Mucosa of descending colon (tissue), 3 donors: ENCODE data around the gene ARHGAP27. TPM values are rescaled to one million over a fixed set of nuclear protein-coding genes. Genes with fewer than 3 reads are reported as not detected.
"Not testable (repeated sequence)": the region's sequence is repeated elsewhere in the genome, so short reads cannot be mapped to it uniquely, and the experiment has no call there.

Experiments
- ATAC-seq: fragments of 200-7000 bp; cut with Tn5 transposase; one replicate; pipeline ENCODE4 v1.9.1; 2020; ENCODE audit warnings: mild to moderate bottlenecking, moderate library complexity
- DNase-seq, 3 donors: peaks; one replicate each; pipeline ENCODE4 v3.0.0-alpha.2; 2020
- H3K36me3 ChIP-seq: fragments of 200-600 bp; one replicate; pipeline ENCODE4 v1.8.0; 2021; ENCODE audit warnings: low read depth, mild to moderate bottlenecking
- H3K4me1 ChIP-seq: fragments of 200-600 bp; one replicate; pipeline ENCODE4 v1.8.0; 2021; ENCODE audit warnings: low read depth, mild to moderate bottlenecking
- H3K4me3 ChIP-seq: fragments of 200-600 bp; one replicate; pipeline ENCODE4 v1.8.0; 2021; ENCODE audit warnings: mild to moderate bottlenecking
- H3K9me3 ChIP-seq: fragments of 200-600 bp; one replicate; pipeline ENCODE4 v1.8.0; 2021; ENCODE audit warnings: mild to moderate bottlenecking
- CTCF ChIP-seq: fragments of 200-600 bp; IDR thresholded peaks from one replicate; pipeline ENCODE4 v1.8.0; 2022; ENCODE audit warnings: antibody characterized with exemption, mild to moderate bottlenecking
- intact Hi-C, 2 donors: fragments of 100-400 bp; cut with DNase I in 1 of 2; cut with micrococcal nuclease in 1 of 2; formaldehyde crosslinking; loops; one replicate each; pipeline versions ENCODE4 v1.11.0 to v1.11.1; 2022; cut with DNase I, micrococcal nuclease
- total RNA-seq, 3 donors: library from RNA; stranded (reverse); fragmentation: NEBNext Ultra II Directional in 2 of 3; extraction: Animal tissue kit (Norgen Biotek cat#: 25700) in 2 of 3; gene quantifications; one replicate each; pipeline versions ENCODE4 v1.2.1 to v1.2.4, GENCODE V29; 2021 to 2023
- donor health status: DM: no; HTN: no; CAD: no; lungs with moderate emphysema.
- donor health status: DM: no; HTN: no; CAD: no.
- donor health status: DM: no; HTN: yes; CAD: no.

The ARHGAP27 gene
- total RNA-seq, 3 donors from 2014 or later = 88.7 to 199 (median 165) TPM

- Histone ChIP-seq H3K4me3 (no peak overlapping the region), H3K9me3 (no peaks in the 10 kb centered on the region), H3K36me3 (no peaks in the 10 kb centered on the region), H3K4me1 (no peaks in the 10 kb centered on the region)
- ATAC-seq (peak; percentile 33), DNase-seq (no peak)
- intact Hi-C loops = no loop called here
- no peak for TF ChIP-seq CTCF
Observed at GRCh38 chr17:45345554-45346215, 87.0 kb downstream of the ARHGAP27 start.

- intact Hi-C loops = no loop called here
- Histone ChIP-seq H3K4me3 (no peak overlapping the region), H3K9me3 (no peaks in the 10 kb centered on the region), H3K4me1 (no peaks in the 10 kb centered on the region), H3K36me3 (no peaks in the 10 kb centered on the region)
- TF ChIP-seq CTCF = no peak
- ATAC-seq (no peak), DNase-seq (no peak)
Observed at GRCh38 chr17:45345246-45345553, 87.5 kb downstream of the ARHGAP27 start.

- H3K4me3 ChIP-seq, H3K36me3 ChIP-seq, ATAC-seq, intact Hi-C loops, H3K4me1 ChIP-seq, DNase-seq, H3K9me3 ChIP-seq: not testable (repeated sequence)
Observed at GRCh38 chr17:45343967-45344664, 88.6 kb downstream of the ARHGAP27 start.

Other genes with a start within 250 kb of the ARHGAP27 start
- gene FMNL1, start 211.0 kb downstream of the ARHGAP27 start, total RNA-seq = 10 to 100 TPM in 2 of 3 donors, 1 to 10 TPM in 1; 7.4 to 18.1 (median 17.3) TPM
- gene SPATA32, start 170.8 kb downstream of the ARHGAP27 start, total RNA-seq = under 1 TPM in 2 of 3 donors, not detected in 1; 0.19 to 0.22 TPM
- 10 to 100 TPM; 16.6 to 27.9 (median 18.0) TPM for gene MAP3K14, start 115.8 kb downstream of the ARHGAP27 start, total RNA-seq
- gene PLEKHM1, start 57.9 kb upstream of the ARHGAP27 start, total RNA-seq = 10 to 100 TPM; 59.1 to 71.3 (median 68.7) TPM